Brain pericyte (primary cell): ENCODE data around the gene DAZL.

Experiments used
- DNase-seq: peaks from one replicate; pipeline ENCODE4 v3.0.0-alpha.2; 2012; ENCODE audit warnings: low read depth, low spot score

The DAZL gene

GRCh38 chr3:16545413-16546185 lies 59.6 kb downstream of the DAZL start:
- no peak for DNase-seq

GRCh38 chr3:16543242-16543864 lies 61.9 kb downstream of the DAZL start:
- no peak for DNase-seq

GRCh38 chr3:16538507-16538906 lies 66.7 kb downstream of the DAZL start:
- DNase-seq: no peak

GRCh38 chr3:16536996-16537395 lies 68.2 kb downstream of the DAZL start:
- DNase-seq: no peak
